Progenitor cell of endocrine pancreas (in vitro differentiated cells): Measurements from ENCODE around the gene C20orf96. TPM values are rescaled to one million over a fixed set of nuclear protein-coding genes. Genes with fewer than 3 reads are reported as not detected.

Source experiments
- DNase-seq: peaks from one replicate; pipeline ENCODE4 v3.0.0; 2021; ENCODE audit warnings: low spot score; ENCODE audit not compliant: unreplicated experiment
- H3K27ac Mint-ChIP-seq: 2 replicates; pipeline ENCODE4 v1.8.0; 2021; ENCODE audit warnings: mild to moderate bottlenecking, moderate library complexity, mixed read lengths
- H3K27me3 Mint-ChIP-seq: 2 replicates; pipeline ENCODE4 v1.8.0; 2021; ENCODE audit warnings: mixed read lengths
- H3K36me3 Mint-ChIP-seq: 2 replicates; pipeline ENCODE4 v1.8.0; 2022; ENCODE audit warnings: mixed read lengths; ENCODE audit not compliant: insufficient read depth
- H3K4me1 Mint-ChIP-seq: 2 replicates; pipeline ENCODE4 v1.8.0; 2021; ENCODE audit warnings: low read depth, mixed read lengths
- H3K4me3 Mint-ChIP-seq: 2 replicates; pipeline ENCODE4 v1.8.0; 2021; ENCODE audit warnings: low read depth, mild to moderate bottlenecking, moderate library complexity, mixed read lengths
- H3K9me3 Mint-ChIP-seq: 2 replicates; pipeline ENCODE4 v1.8.0; 2021; ENCODE audit warnings: low read depth, mixed read lengths
- CTCF ChIP-seq: fragments of 200-600 bp; sonication (generic); IDR thresholded peaks from one replicate; pipeline ENCODE4 v1.5.0; 2021; ENCODE audit warnings: antibody characterized with exemption, mild to moderate bottlenecking; ENCODE audit not compliant: unreplicated experiment
- total RNA-seq: library from RNA; stranded (reverse); gene quantifications from 2 replicates; pipeline ENCODE4 v1.2.1, GENCODE V29; 2021

Gene C20orf96
- total RNA-seq, 1 donor from 2014 or later: 69.9 TPM

- Mint-ChIP-seq H3K27me3 (no peaks in the 10 kb centered on the region), H3K4me3 (no peak overlapping the region), H3K4me1 (no peaks in the 10 kb centered on the region), H3K27ac (no peak overlapping the region), H3K9me3 (no peaks in the 10 kb centered on the region), H3K36me3 (peaks cover 39% of the 10 kb centered on the region)
- TF ChIP-seq CTCF: no peak
- no peak for DNase-seq
Measured at GRCh38 chr20:276620-277495, 13.7 kb downstream of the C20orf96 start.

GRCh38 chr20:275791-276190, 14.8 kb downstream of the C20orf96 start:
- Mint-ChIP-seq H3K27ac (no peak overlapping the region), H3K4me3 (no peak overlapping the region), H3K4me1 (no peaks in the 10 kb centered on the region), H3K9me3 (no peaks in the 10 kb centered on the region), H3K27me3 (no peaks in the 10 kb centered on the region), H3K36me3 (peaks cover 35% of the 10 kb centered on the region)
- DNase-seq: no peak
- no peak for TF ChIP-seq CTCF

DNA sequence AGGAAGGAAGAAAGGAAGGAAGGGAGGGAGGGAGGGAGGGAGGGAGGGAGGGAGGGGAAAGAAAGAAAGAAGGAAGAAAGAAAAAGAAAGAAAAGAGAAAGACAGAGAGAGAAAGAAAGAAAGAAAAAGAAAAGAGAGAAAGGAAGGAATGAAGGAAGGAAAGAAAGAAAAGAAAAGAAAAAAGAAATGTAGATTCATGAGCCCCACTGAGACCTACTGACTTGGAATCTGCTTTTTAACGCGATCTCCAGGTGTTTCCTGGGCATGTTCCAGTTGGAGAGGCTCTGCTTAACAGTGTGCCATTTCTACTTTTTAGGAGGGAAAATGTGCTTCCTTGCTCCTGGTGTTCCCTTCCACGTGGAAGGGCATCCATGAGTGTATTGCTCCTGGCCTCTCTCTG, 16.7 kb downstream of the C20orf96 start:
- DNase-seq: no peak
- Mint-ChIP-seq H3K9me3 (no peaks in the 10 kb centered on the region), H3K4me1 (no peaks in the 10 kb centered on the region), H3K36me3 (peaks cover 35% of the 10 kb centered on the region), H3K4me3 (no peak overlapping the region), H3K27me3 (no peaks in the 10 kb centered on the region), H3K27ac (no peak overlapping the region)
- TF ChIP-seq CTCF: no peak

DNA sequence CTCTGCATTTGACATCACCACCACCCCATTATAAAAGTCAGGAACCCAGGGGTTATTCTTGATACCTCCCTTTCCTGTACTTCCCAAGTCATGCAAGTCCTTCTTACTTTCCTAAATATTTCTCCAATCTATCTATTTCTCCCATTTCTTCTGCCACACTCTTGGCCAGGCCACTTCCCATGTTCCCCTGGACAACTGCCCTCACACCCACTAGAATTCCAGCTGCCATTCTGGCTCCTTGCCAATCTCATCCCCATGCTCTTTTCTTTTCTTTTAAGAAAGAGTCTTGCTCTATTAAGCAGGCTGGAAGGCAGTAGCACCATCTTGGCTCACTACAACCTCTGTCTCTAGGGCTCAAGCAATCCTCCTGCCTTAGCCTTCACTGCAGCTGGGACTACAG, 17.8 kb downstream of the C20orf96 start:
- H3K36me3 Mint-ChIP-seq: peaks cover 28% of the 10 kb centered on the region
- no peak for DNase-seq
- no peak overlapping the region for H3K4me3 Mint-ChIP-seq
- H3K9me3 Mint-ChIP-seq: no peaks in the 10 kb centered on the region
- H3K4me1 Mint-ChIP-seq: no peaks in the 10 kb centered on the region
- no peak for TF ChIP-seq CTCF
- no peak overlapping the region for H3K27ac Mint-ChIP-seq
- H3K27me3 Mint-ChIP-seq: no peaks in the 10 kb centered on the region

GRCh38 chr20:271528-271927, 19.0 kb downstream of the C20orf96 start:
- no peak overlapping the region for H3K27ac Mint-ChIP-seq
- H3K4me3 Mint-ChIP-seq: no peak overlapping the region
- peaks cover 2% of the 10 kb centered on the region for H3K4me1 Mint-ChIP-seq
- peaks cover 3% of the 10 kb centered on the region for H3K27me3 Mint-ChIP-seq
- H3K36me3 Mint-ChIP-seq: peaks cover 22% of the 10 kb centered on the region
- peaks cover under 1% of the 10 kb centered on the region for H3K9me3 Mint-ChIP-seq
- no peak for DNase-seq
- no peak for TF ChIP-seq CTCF
